Measurements from ENCODE around the gene PLGRKT. TPM values are rescaled to one million over a fixed set of nuclear protein-coding genes. Genes with fewer than 3 reads are reported as not detected.

Gene PLGRKT
- total and polyA plus RNA-seq, 2 experiments from 2014 or later, result 13.1 to 31.5 TPM

GRCh38 chr9:5393497-5393896, 44.2 kb downstream of the PLGRKT start:
- Histone ChIP-seq H4K20me1 (replicated peaks; ENCODE audit: insufficient read depth) (no peaks in the 10 kb centered on the region), H3K4me1 (ENCODE audit: insufficient read depth) (no peaks in the 10 kb centered on the region), H3K27me3 (ENCODE audit: insufficient read depth) (no peaks in the 10 kb centered on the region), H3K36me3 (ENCODE audit: insufficient read depth) (no peaks in the 10 kb centered on the region), H3K4me2 (no peak overlapping the region), H2AFZ (no peak overlapping the region), H3F3A (replicated peaks; ENCODE audit: low read depth) (no peaks in the 10 kb centered on the region), H3K4me3 (no peak overlapping the region), H3K79me2 (replicated peaks; ENCODE audit: insufficient read depth) (no peaks in the 10 kb centered on the region), H3K9me2 (ENCODE audit: insufficient read depth) (no peaks in the 10 kb centered on the region), H3K27ac (ENCODE audit: low read depth) (no peak overlapping the region)
- no peak overlapping the region for H3K4me3 Mint-ChIP-seq
- ATAC-seq (no peak), DNase-seq (ENCODE audit: low spot score) (no peak)
- no peaks in the 10 kb centered on the region for H3K9me3 Mint-ChIP-seq
- H3K27me3 Mint-ChIP-seq (ENCODE audit: insufficient read depth, low read depth, poor library complexity), result no peaks in the 10 kb centered on the region
- H3K27ac Mint-ChIP-seq, result no peak overlapping the region
- H3K4me1 Mint-ChIP-seq, result no peaks in the 10 kb centered on the region
- TF ChIP-seq, protein P1, sequence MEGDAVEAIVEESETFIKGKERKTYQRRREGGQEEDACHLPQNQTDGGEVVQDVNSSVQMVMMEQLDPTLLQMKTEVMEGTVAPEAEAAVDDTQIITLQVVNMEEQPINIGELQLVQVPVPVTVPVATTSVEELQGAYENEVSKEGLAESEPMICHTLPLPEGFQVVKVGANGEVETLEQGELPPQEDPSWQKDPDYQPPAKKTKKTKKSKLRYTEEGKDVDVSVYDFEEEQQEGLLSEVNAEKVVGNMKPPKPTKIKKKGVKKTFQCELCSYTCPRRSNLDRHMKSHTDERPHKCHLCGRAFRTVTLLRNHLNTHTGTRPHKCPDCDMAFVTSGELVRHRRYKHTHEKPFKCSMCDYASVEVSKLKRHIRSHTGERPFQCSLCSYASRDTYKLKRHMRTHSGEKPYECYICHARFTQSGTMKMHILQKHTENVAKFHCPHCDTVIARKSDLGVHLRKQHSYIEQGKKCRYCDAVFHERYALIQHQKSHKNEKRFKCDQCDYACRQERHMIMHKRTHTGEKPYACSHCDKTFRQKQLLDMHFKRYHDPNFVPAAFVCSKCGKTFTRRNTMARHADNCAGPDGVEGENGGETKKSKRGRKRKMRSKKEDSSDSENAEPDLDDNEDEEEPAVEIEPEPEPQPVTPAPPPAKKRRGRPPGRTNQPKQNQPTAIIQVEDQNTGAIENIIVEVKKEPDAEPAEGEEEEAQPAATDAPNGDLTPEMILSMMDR (conservative IDR thresholded peaks at IDR 0.05; ENCODE audit: low read depth in 2 of 2), result no peak
- H3K36me3 Mint-ChIP-seq (ENCODE audit: low read depth), result no peaks in the 10 kb centered on the region

- Histone ChIP-seq H2AFZ (no peak overlapping the region), H4K20me1 (replicated peaks; ENCODE audit: insufficient read depth) (no peaks in the 10 kb centered on the region), H3K27me3 (ENCODE audit: insufficient read depth) (no peaks in the 10 kb centered on the region), H3K36me3 (ENCODE audit: insufficient read depth) (no peaks in the 10 kb centered on the region), H3K4me3 (no peak overlapping the region), H3K79me2 (replicated peaks; ENCODE audit: insufficient read depth) (no peaks in the 10 kb centered on the region), H3K27ac (ENCODE audit: low read depth) (no peak overlapping the region), H3K4me1 (ENCODE audit: insufficient read depth) (no peaks in the 10 kb centered on the region), H3K4me2 (no peak overlapping the region), H3K9me2 (ENCODE audit: insufficient read depth) (no peaks in the 10 kb centered on the region), H3F3A (replicated peaks; ENCODE audit: low read depth) (no peaks in the 10 kb centered on the region)
- Mint-ChIP-seq H3K9me3 (no peaks in the 10 kb centered on the region), H3K36me3 (ENCODE audit: low read depth) (no peaks in the 10 kb centered on the region), H3K4me1 (peaks cover 2% of the 10 kb centered on the region; the same call in 1 of the 3 replicates), H3K4me3 (no peak overlapping the region), H3K27me3 (ENCODE audit: insufficient read depth, low read depth, poor library complexity) (no peaks in the 10 kb centered on the region), H3K27ac (no peak overlapping the region)
- no peak for TF ChIP-seq NANOG (IDR thresholded peaks at IDR 0.05; ENCODE audit: borderline replicate concordance)
- TF ChIP-seq EZH2 (IDR thresholded peaks at IDR 0.05; ENCODE audit: low read depth, unreplicated experiment), result no peak
- TF ChIP-seq, protein P2, sequence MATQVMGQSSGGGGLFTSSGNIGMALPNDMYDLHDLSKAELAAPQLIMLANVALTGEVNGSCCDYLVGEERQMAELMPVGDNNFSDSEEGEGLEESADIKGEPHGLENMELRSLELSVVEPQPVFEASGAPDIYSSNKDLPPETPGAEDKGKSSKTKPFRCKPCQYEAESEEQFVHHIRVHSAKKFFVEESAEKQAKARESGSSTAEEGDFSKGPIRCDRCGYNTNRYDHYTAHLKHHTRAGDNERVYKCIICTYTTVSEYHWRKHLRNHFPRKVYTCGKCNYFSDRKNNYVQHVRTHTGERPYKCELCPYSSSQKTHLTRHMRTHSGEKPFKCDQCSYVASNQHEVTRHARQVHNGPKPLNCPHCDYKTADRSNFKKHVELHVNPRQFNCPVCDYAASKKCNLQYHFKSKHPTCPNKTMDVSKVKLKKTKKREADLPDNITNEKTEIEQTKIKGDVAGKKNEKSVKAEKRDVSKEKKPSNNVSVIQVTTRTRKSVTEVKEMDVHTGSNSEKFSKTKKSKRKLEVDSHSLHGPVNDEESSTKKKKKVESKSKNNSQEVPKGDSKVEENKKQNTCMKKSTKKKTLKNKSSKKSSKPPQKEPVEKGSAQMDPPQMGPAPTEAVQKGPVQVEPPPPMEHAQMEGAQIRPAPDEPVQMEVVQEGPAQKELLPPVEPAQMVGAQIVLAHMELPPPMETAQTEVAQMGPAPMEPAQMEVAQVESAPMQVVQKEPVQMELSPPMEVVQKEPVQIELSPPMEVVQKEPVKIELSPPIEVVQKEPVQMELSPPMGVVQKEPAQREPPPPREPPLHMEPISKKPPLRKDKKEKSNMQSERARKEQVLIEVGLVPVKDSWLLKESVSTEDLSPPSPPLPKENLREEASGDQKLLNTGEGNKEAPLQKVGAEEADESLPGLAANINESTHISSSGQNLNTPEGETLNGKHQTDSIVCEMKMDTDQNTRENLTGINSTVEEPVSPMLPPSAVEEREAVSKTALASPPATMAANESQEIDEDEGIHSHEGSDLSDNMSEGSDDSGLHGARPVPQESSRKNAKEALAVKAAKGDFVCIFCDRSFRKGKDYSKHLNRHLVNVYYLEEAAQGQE (IDR thresholded peaks at IDR 0.05; ENCODE audit: unreplicated experiment), result no peak
- no peak for TF ChIP-seq ZNF114 (CRISPR knock-in tag; IDR thresholded peaks at IDR 0.05)
- ATAC-seq (no peak), DNase-seq (ENCODE audit: low spot score) (no peak)
Observed at GRCh38 chr9:5392285-5392684, 45.4 kb downstream of the PLGRKT start.
